Osteoblast (primary cell): ENCODE measurements around the gene PLIN5. TPM values are rescaled to one million over a fixed set of nuclear protein-coding genes. Genes with fewer than 3 reads are reported as not detected.

Experiments used
- DNase-seq: peaks from one replicate; pipeline ENCODE4 v3.0.0; 2011; ENCODE audit warnings: low spot score, mixed read lengths; ENCODE audit not compliant: insufficient read length; ENCODE audit errors: missing footprints
- H2AFZ ChIP-seq: 2 replicates; pipeline ENCODE4 v1.6.0; 2011; ENCODE audit warnings: mild to moderate bottlenecking, low read length
- H3K27ac ChIP-seq: 2 replicates; pipeline ENCODE4 v1.5.1; 2011; ENCODE audit warnings: mild to moderate bottlenecking, low read depth, low read length, moderate library complexity
- H3K27me3 ChIP-seq: 2 replicates; pipeline ENCODE4 v1.6.0; 2012; ENCODE audit warnings: mild to moderate bottlenecking, control low read depth, inconsistent platforms, low read length, moderate library complexity; ENCODE audit not compliant: insufficient read depth
- H3K36me3 ChIP-seq: 2 replicates; pipeline ENCODE4 v1.5.1; 2011; ENCODE audit warnings: mild to moderate bottlenecking, low read length, control low read depth, moderate library complexity; ENCODE audit not compliant: insufficient read depth
- H3K4me1 ChIP-seq: 2 replicates; pipeline ENCODE4 v1.5.1; 2011; ENCODE audit warnings: mild to moderate bottlenecking, low read length, control low read depth, moderate library complexity; ENCODE audit not compliant: insufficient read depth
- H3K4me2 ChIP-seq: 2 replicates; pipeline ENCODE4 v1.6.0; 2011; ENCODE audit warnings: mild to moderate bottlenecking, low read length; ENCODE audit not compliant: insufficient read depth
- H3K4me3 ChIP-seq: fragments of 200-600 bp; sonication (generic); 3 replicates; pipeline ENCODE4 v1.5.1; 2012; ENCODE audit warnings: mild to moderate bottlenecking, low read length, inconsistent platforms; ENCODE audit not compliant: insufficient read depth
- H3K79me2 ChIP-seq: 2 replicates; pipeline ENCODE4 v1.6.0; 2012; ENCODE audit warnings: mild to moderate bottlenecking, low read length, control low read depth, inconsistent platforms; ENCODE audit not compliant: insufficient read depth
- H3K9me3 ChIP-seq: 2 replicates; pipeline ENCODE4 v1.5.1; 2011; ENCODE audit warnings: low read depth, low read length, control low read depth
- H4K20me1 ChIP-seq: 2 replicates; pipeline ENCODE4 v1.6.0; 2012; ENCODE audit warnings: mild to moderate bottlenecking, low read length, control low read depth; ENCODE audit not compliant: insufficient read depth
- CTCF ChIP-seq: IDR thresholded peaks from 2 replicates; pipeline ENCODE4 v1.5.1; 2011; ENCODE audit warnings: mild to moderate bottlenecking, low read depth, low read length, moderate library complexity; ENCODE audit errors: extremely low read depth
- total RNA-seq: library from RNA; depleted of rRNA; stranded (reverse); fragments of >200 nt; gene quantifications from 2 replicates; pipeline ENCODE4 v1.2.3, GENCODE V29; 2012

PLIN5 gene
- total RNA-seq, 1 donor: 0.36 TPM

GRCh38 chr19:4576016-4576933, 41.3 kb upstream of the PLIN5 start:
- Histone ChIP-seq H3K4me1 (peaks cover 12% of the 10 kb centered on the region), H3K27me3 (peaks cover 30% of the 10 kb centered on the region), H3K36me3 (no peaks in the 10 kb centered on the region), H3K9me3 (no peaks in the 10 kb centered on the region), H3K79me2 (no peaks in the 10 kb centered on the region), H3K27ac (peak overlapping the region; percentile 72), H4K20me1 (no peaks in the 10 kb centered on the region), H2AFZ (no peak overlapping the region), H3K4me2 (no peak overlapping the region), H3K4me3 (peak overlapping the region; percentile 33)
- DNase-seq: peak; percentile 98
- peak; percentile 76 for TF ChIP-seq CTCF

- H3K27ac ChIP-seq: peak overlapping the region; percentile 72
- H3K4me3 ChIP-seq: peak overlapping the region; percentile 33
- H3K9me3 ChIP-seq: no peaks in the 10 kb centered on the region
Observed at GRCh38 chr19:4575267-4576015, 40.4 kb upstream of the PLIN5 start.

GRCh38 chr19:4573682-4574081, 38.7 kb upstream of the PLIN5 start:
- no peak overlapping the region for H3K4me3 ChIP-seq
- no peak overlapping the region for H3K4me2 ChIP-seq
- H3K79me2 ChIP-seq: no peaks in the 10 kb centered on the region
- H2AFZ ChIP-seq: no peak overlapping the region
- H4K20me1 ChIP-seq: no peaks in the 10 kb centered on the region
- TF ChIP-seq CTCF: no peak
- no peak for DNase-seq
- no peaks in the 10 kb centered on the region for H3K36me3 ChIP-seq
- peaks cover 8% of the 10 kb centered on the region for H3K27me3 ChIP-seq
- H3K9me3 ChIP-seq: no peaks in the 10 kb centered on the region
- peaks cover 12% of the 10 kb centered on the region for H3K4me1 ChIP-seq
- H3K27ac ChIP-seq: no peak overlapping the region

More at GRCh38 chr19:4575267-4576015, 40.4 kb upstream of the PLIN5 start:
- H4K20me1 ChIP-seq: no peaks in the 10 kb centered on the region
- peak; percentile 99 for DNase-seq
- H3K36me3 ChIP-seq: no peaks in the 10 kb centered on the region
- H2AFZ ChIP-seq: peak overlapping the region; percentile 70
- no peak for TF ChIP-seq CTCF
- peak overlapping the region; percentile 73 for H3K4me2 ChIP-seq
- no peaks in the 10 kb centered on the region for H3K79me2 ChIP-seq
- peaks cover 25% of the 10 kb centered on the region for H3K27me3 ChIP-seq
- peaks cover 12% of the 10 kb centered on the region for H3K4me1 ChIP-seq
